ENCODE measurements around the gene TCF4.

DNA sequence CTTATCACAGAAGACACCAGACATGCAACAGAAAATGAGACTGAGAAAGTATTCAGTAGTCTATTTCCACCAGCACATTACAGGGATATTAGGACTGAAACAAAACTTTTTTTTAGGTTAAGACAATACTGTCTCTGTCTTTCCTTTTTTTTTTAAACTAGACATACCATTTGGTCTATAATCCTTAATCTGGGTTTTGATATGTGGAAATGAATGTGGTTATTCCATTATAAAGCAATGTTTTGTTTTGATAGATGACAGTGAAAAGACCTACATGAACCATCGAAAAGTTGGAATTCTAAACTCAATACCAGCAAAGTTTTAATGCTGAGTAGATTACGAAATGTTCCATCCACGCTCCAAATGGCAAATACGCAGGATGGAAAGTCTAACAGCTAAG is 123.4 kb downstream of the TCF4 start:
- TF ChIP-seq POLR2A (IDR thresholded peaks at IDR 0.05; ENCODE audit: low read depth, low read length) = no peak
- TF ChIP-seq CTCF (IDR thresholded peaks at IDR 0.05; ENCODE audit: extremely low read depth in 1 of 2, insufficient read depth in 1 of 2, low read depth in 1 of 2, low read length in 2 of 2) = no peak
- TF ChIP-seq JUN (IDR thresholded peaks at IDR 0.05; ENCODE audit: borderline replicate concordance, insufficient read depth, insufficient read length, low read depth) = no peak
- TF ChIP-seq POLR2AphosphoS5 (IDR thresholded peaks at IDR 0.05; ENCODE audit: insufficient read depth, low read depth, low read length) = no peak
- no peak for TF ChIP-seq MYC (IDR thresholded peaks at IDR 0.05; ENCODE audit: low read depth, low read length)
- TF ChIP-seq EZH2 (IDR thresholded peaks at IDR 0.05; ENCODE audit: borderline replicate concordance, low read depth, low read length, severe bottlenecking) = no peak
